ENCODE data around the gene TAS2R16. TPM values are rescaled to one million over a fixed set of nuclear protein-coding genes. Genes with fewer than 3 reads are reported as not detected.

TAS2R16 gene
- total and polyA plus RNA-seq, 2 of the 13 experiments (the other 11 are each of a cell fraction or from before 2014, with no cell fraction given) = not detected

DNA sequence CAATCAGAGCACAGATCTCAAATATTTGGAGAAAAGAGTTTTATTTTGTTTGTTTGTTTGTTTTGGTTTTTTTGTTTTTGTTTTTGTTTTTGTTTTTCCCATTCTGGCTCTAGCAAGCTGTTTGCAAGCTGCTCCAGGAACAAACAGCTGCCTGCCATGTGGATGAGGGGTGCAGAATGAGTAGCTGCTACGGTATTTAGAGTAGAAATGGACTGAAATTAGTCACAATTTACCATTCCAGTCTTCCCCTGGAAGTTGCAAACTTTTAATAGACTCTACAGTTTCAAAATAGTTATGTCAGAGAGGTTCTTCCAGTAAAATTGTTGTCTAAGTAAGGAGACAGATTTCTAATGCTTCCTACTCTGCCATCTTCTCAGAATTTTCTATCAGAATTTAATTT is 27.1 kb upstream of the TAS2R16 start:
- TF ChIP-seq ATAD3A (CRISPR knock-in tag; IDR thresholded peaks at IDR 0.05) = no peak
- no peak for TF ChIP-seq NR2F6 (IDR thresholded peaks at IDR 0.05)
- TF ChIP-seq NR2F6 (CRISPR knock-in tag; IDR thresholded peaks at IDR 0.05) = no peak
- TF ChIP-seq CBX5 (CRISPR knock-in tag; IDR thresholded peaks at IDR 0.05; ENCODE audit: borderline replicate concordance) = no peak
- TF ChIP-seq, protein P1, sequence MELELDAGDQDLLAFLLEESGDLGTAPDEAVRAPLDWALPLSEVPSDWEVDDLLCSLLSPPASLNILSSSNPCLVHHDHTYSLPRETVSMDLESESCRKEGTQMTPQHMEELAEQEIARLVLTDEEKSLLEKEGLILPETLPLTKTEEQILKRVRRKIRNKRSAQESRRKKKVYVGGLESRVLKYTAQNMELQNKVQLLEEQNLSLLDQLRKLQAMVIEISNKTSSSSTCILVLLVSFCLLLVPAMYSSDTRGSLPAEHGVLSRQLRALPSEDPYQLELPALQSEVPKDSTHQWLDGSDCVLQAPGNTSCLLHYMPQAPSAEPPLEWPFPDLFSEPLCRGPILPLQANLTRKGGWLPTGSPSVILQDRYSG (CRISPR knock-in tag; IDR thresholded peaks at IDR 0.05) = no peak
- no peak for TF ChIP-seq PAX8 (CRISPR knock-in tag; IDR thresholded peaks at IDR 0.05; ENCODE audit: borderline replicate concordance)
- no peak for TF ChIP-seq NFRKB (IDR thresholded peaks at IDR 0.05)
- no peak for TF ChIP-seq NR2C2 (CRISPR knock-in tag; IDR thresholded peaks at IDR 0.05; ENCODE audit: borderline replicate concordance)
- no peak for TF ChIP-seq BRCA1 (CRISPR knock-in tag; IDR thresholded peaks at IDR 0.05)
- TF ChIP-seq FOXK2 (IDR thresholded peaks at IDR 0.05) = no peak
- TF ChIP-seq ISL2 (CRISPR knock-in tag; IDR thresholded peaks at IDR 0.05) = no peak
- TF ChIP-seq MED1 (CRISPR knock-in tag; IDR thresholded peaks at IDR 0.05) = no peak
- no peak for TF ChIP-seq SOX6 (IDR thresholded peaks at IDR 0.05)
- no peak for TF ChIP-seq SOX6 (CRISPR knock-in tag; IDR thresholded peaks at IDR 0.05)
- TF ChIP-seq ZNF549 (CRISPR knock-in tag; IDR thresholded peaks at IDR 0.05) = no peak
- TF ChIP-seq, protein P2, sequence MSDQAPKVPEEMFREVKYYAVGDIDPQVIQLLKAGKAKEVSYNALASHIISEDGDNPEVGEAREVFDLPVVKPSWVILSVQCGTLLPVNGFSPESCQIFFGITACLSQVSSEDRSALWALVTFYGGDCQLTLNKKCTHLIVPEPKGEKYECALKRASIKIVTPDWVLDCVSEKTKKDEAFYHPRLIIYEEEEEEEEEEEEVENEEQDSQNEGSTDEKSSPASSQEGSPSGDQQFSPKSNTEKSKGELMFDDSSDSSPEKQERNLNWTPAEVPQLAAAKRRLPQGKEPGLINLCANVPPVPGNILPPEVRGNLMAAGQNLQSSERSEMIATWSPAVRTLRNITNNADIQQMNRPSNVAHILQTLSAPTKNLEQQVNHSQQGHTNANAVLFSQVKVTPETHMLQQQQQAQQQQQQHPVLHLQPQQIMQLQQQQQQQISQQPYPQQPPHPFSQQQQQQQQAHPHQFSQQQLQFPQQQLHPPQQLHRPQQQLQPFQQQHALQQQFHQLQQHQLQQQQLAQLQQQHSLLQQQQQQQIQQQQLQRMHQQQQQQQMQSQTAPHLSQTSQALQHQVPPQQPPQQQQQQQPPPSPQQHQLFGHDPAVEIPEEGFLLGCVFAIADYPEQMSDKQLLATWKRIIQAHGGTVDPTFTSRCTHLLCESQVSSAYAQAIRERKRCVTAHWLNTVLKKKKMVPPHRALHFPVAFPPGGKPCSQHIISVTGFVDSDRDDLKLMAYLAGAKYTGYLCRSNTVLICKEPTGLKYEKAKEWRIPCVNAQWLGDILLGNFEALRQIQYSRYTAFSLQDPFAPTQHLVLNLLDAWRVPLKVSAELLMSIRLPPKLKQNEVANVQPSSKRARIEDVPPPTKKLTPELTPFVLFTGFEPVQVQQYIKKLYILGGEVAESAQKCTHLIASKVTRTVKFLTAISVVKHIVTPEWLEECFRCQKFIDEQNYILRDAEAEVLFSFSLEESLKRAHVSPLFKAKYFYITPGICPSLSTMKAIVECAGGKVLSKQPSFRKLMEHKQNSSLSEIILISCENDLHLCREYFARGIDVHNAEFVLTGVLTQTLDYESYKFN (CRISPR knock-in tag; conservative IDR thresholded peaks at IDR 0.05) = no peak
- no peak for TF ChIP-seq ZBTB7B (CRISPR knock-in tag; IDR thresholded peaks at IDR 0.05)
- TF ChIP-seq FIP1L1 (IDR thresholded peaks at IDR 0.05; ENCODE audit: borderline replicate concordance, insufficient read depth, low read depth, low read length) = no peak
- Histone ChIP-seq H3K79me2 (ENCODE audit: insufficient read depth, low read length) (no peaks in the 10 kb centered on the region), H3K36me3 (replicated peaks in 1 of 2; ENCODE audit: control insufficient read depth in 1 of 2, insufficient read depth in 2 of 2, low read length in 2 of 2) (no peaks in the 10 kb centered on the region), H3K4me1 (ENCODE audit: insufficient read depth, low read length) (no peaks in the 10 kb centered on the region), H3K27ac (ENCODE audit: extremely low read length, insufficient read depth, low read length) (no peak overlapping the region), H3K9ac (ENCODE audit: insufficient read depth, low read depth, low read length) (no peak overlapping the region), H3K27me3 (ENCODE audit: control insufficient read depth in 1 of 2, insufficient read depth in 2 of 2, low read length in 2 of 2) (no peaks in the 10 kb centered on the region), H4K20me1 (ENCODE audit: insufficient read depth, low read length) (no peaks in the 10 kb centered on the region), H3K4me3 (replicated peaks in 1 of 3; ENCODE audit: insufficient read depth in 1 of 3, low read depth in 2 of 3, low read length in 3 of 3) (no peak overlapping the region), H3K4me2 (ENCODE audit: low read depth, low read length) (no peak overlapping the region), H3K9me3 (ENCODE audit: low read length) (no peaks in the 10 kb centered on the region), H2AFZ (ENCODE audit: low read length) (no peak overlapping the region)
- FAIRE-seq (no peak), DNase-seq (ENCODE audit: low spot score) (no peak), ATAC-seq (no peak)
- no TSS peak for BruUV-seq (replicated peaks)
- intact Hi-C loops (cut with micrococcal nuclease; ENCODE audit: unreplicated experiment) = no loop called here
- ChIA-PET CTCF (ENCODE audit: low intra/inter-chr PET ratio, low total read pairs) (no interaction called here), POLR2A (no interaction called here)
- in situ Hi-C loops (cut with HindIII; ENCODE audit: extremely low pct_ligation_motif_present, low pct_unique_long_range_greater_than_20kb) = no loop called here
- 4% methylated on average over 1 of the region's 1 CpG for WGBS (ENCODE audit: low lambda C conversion rate)

All from HepG2 (cell line).